Mucosa of descending colon (tissue), 3 donors: ENCODE measurements around the gene FAM216B. TPM values are rescaled to one million over a fixed set of nuclear protein-coding genes. Genes with fewer than 3 reads are reported as not detected.
"Not testable (repeated sequence)": the region's sequence is repeated elsewhere in the genome, so short reads cannot be mapped to it uniquely, and the experiment has no call there.

Experiments used
- ATAC-seq: fragments of 200-7000 bp; cut with Tn5 transposase; one replicate; pipeline ENCODE4 v1.9.1; 2020; ENCODE audit warnings: mild to moderate bottlenecking, moderate library complexity
- DNase-seq, 3 donors: peaks; one replicate each; pipeline ENCODE4 v3.0.0-alpha.2; 2020
- H3K36me3 ChIP-seq: fragments of 200-600 bp; one replicate; pipeline ENCODE4 v1.8.0; 2021; ENCODE audit warnings: low read depth, mild to moderate bottlenecking
- H3K4me1 ChIP-seq: fragments of 200-600 bp; one replicate; pipeline ENCODE4 v1.8.0; 2021; ENCODE audit warnings: low read depth, mild to moderate bottlenecking
- H3K4me3 ChIP-seq: fragments of 200-600 bp; one replicate; pipeline ENCODE4 v1.8.0; 2021; ENCODE audit warnings: mild to moderate bottlenecking
- H3K9me3 ChIP-seq: fragments of 200-600 bp; one replicate; pipeline ENCODE4 v1.8.0; 2021; ENCODE audit warnings: mild to moderate bottlenecking
- intact Hi-C, 2 donors: fragments of 100-400 bp; cut with DNase I in 1 of 2; cut with micrococcal nuclease in 1 of 2; formaldehyde crosslinking; loops; one replicate each; pipeline versions ENCODE4 v1.11.0 to v1.11.1; 2022; cut with DNase I, micrococcal nuclease
- total RNA-seq, 3 donors: library from RNA; stranded (reverse); fragmentation: NEBNext Ultra II Directional in 2 of 3; extraction: Animal tissue kit (Norgen Biotek cat#: 25700) in 2 of 3; gene quantifications; one replicate each; pipeline versions ENCODE4 v1.2.1 to v1.2.4, GENCODE V29; 2021 to 2023
- TF ChIP-seq, protein P1 (sequence below): fragments of 200-600 bp; IDR thresholded peaks from one replicate; pipeline ENCODE4 v1.8.0; 2022; ENCODE audit warnings: antibody characterized with exemption, mild to moderate bottlenecking
- donor health status: DM: no; HTN: no; CAD: no; lungs with moderate emphysema.
- donor health status: DM: no; HTN: no; CAD: no.
- donor health status: DM: no; HTN: yes; CAD: no.

FAM216B gene
- total RNA-seq, 3 donors from 2014 or later: 0.09 to 0.13 TPM; not detected in 1

DNA sequence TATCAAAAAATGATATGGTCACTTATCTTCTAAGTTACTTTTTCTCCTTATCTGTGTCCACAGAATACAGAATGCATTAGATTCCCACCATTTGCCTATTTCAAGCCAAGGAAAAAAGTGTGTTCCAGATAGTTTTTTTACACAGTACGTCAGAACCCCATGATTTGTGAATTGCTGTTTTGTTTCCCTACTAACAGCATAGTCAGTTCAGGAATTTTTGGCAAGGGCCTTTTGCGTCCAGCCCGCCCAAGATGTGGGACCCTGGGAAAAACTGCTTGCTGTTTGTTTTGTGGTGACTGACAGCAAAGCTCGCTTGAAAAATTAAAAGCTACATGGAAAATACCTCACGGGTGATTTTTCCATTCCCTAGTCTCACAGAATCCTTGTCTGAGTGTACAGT, 20.4 kb upstream of the FAM216B start:
- TF ChIP-seq, protein P1, sequence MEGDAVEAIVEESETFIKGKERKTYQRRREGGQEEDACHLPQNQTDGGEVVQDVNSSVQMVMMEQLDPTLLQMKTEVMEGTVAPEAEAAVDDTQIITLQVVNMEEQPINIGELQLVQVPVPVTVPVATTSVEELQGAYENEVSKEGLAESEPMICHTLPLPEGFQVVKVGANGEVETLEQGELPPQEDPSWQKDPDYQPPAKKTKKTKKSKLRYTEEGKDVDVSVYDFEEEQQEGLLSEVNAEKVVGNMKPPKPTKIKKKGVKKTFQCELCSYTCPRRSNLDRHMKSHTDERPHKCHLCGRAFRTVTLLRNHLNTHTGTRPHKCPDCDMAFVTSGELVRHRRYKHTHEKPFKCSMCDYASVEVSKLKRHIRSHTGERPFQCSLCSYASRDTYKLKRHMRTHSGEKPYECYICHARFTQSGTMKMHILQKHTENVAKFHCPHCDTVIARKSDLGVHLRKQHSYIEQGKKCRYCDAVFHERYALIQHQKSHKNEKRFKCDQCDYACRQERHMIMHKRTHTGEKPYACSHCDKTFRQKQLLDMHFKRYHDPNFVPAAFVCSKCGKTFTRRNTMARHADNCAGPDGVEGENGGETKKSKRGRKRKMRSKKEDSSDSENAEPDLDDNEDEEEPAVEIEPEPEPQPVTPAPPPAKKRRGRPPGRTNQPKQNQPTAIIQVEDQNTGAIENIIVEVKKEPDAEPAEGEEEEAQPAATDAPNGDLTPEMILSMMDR: no peak

DNA sequence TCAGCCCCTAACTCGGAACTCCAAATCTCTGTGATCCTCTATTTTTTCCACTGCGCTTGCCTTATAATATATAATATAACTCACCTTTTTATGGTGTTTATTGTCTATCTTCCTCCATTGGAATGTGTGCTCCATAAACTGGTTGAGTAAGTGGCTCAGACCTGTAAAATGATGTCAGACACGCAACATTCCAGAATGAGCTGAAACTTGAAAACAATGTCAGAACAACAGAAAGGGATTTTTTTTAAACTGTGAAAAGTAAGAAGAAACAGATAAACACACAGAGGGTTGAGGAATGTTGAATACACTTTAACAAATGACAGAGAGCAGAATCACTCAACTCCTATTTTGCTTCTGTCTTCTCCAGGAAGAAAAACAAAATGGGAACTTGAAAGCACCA, 19.1 kb upstream of the FAM216B start:
- Histone ChIP-seq H3K4me1 (no peaks in the 10 kb centered on the region), H3K4me3 (no peak overlapping the region), H3K36me3 (no peaks in the 10 kb centered on the region), H3K9me3 (no peaks in the 10 kb centered on the region)
- intact Hi-C loops: no loop called here
- ATAC-seq (no peak), DNase-seq (no peak)
- TF ChIP-seq, protein P1: no peak

More for the DNA sequence above, 20.4 kb upstream of the FAM216B start:
- ATAC-seq (no peak), DNase-seq (no peak)
- H3K36me3 ChIP-seq: no peaks in the 10 kb centered on the region
- intact Hi-C loops: no loop called here
- H3K9me3 ChIP-seq: no peaks in the 10 kb centered on the region
- H3K4me1 ChIP-seq: no peaks in the 10 kb centered on the region
- H3K4me3 ChIP-seq: no peak overlapping the region

DNA sequence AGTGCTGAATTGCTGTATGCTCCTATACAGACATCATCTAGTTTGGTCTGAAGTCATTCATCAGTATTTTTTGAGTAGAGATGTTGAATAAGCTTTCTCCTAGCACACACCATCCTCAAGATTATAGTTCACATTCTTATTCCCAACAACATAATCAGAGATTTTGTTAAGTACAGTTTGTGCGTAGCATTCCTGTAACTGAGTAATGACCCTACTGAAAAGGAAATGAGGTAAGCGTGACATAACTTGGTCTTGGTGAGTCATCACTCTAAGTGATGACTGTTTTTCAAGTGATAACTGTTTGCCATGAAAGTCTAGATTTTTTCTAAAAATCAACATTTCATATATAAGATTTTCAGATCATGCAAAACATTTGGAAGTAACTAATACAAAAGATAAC, 18.5 kb upstream of the FAM216B start:
- H3K4me3 ChIP-seq: no peak overlapping the region
- H3K9me3 ChIP-seq: no peaks in the 10 kb centered on the region
- TF ChIP-seq, protein P1: no peak
- ATAC-seq (no peak), DNase-seq (no peak)
- intact Hi-C loops: no loop called here
- H3K36me3 ChIP-seq: no peaks in the 10 kb centered on the region
- H3K4me1 ChIP-seq: no peaks in the 10 kb centered on the region

DNA sequence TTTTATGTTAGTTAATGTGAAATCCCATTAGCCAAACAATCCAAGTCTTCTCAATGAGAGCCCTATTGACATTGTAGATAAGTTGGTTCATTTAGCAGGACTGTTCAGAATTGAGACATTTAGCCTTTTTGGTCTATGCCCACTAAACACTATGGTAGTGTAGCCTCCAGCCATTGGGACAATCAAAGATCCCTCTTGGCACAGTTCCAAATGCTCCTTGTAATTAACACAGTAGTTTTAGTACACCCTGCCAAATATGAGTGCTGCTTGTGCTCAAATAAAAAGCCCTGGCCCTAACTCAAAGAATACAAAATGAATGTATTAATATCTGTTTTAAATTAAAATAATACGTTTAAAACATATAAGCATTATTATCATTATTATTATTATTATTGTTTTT, 15.4 kb upstream of the FAM216B start:
- Histone ChIP-seq H3K36me3 (no peaks in the 10 kb centered on the region), H3K4me1 (no peaks in the 10 kb centered on the region), H3K9me3 (no peaks in the 10 kb centered on the region), H3K4me3 (no peak overlapping the region)
- intact Hi-C loops: no loop called here
- TF ChIP-seq, protein P1: no peak
- no peak for DNase-seq
- no peak for ATAC-seq

DNA sequence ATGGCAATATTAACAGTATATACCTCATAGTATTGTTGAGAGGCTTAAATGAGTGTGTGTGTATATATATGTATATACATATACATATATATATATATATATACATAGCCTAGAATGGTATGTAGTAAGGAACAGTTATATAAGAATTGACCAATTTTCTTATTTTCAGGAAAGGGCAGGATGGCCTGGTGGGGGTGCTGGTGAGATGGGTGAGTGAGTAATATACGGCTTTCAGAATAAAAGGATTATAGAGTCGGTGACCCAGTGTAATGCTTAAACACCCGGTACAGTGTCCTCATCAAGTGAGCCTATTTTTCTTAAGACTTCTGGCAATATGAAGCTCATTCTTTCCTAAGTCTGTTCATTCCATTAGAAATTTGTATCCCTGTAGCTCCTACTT, 11.7 kb upstream of the FAM216B start:
- intact Hi-C loops: no loop called here

DNA sequence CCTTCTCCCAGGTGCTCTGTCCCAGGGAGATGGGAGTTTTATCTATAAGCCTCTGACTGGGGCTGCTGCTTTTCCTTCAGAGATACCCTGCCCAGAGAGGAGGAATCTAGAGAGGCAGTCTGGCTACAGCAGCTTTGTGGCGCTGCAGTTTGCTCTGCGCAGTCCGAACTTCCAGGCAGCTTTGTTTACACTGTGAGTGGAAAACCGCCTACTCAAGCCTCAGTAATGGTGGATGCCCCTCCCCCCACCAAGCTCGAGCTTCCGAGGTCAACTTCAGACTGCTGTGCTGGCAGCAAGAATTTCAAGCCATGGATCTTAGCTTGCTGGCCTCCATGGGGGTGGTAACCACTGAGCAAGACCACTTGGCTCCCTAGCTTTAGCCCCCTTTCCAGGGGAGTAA, 4.8 kb upstream of the FAM216B start:
- peak in 1 of 3 donors; percentile 7 for DNase-seq
- not testable (repeated sequence) for ATAC-seq

More for the DNA sequence above, 11.7 kb upstream of the FAM216B start:
- H3K4me3 ChIP-seq: no peak overlapping the region
- no peaks in the 10 kb centered on the region for H3K36me3 ChIP-seq
- TF ChIP-seq, protein P1: no peak
- H3K4me1 ChIP-seq: no peaks in the 10 kb centered on the region
- DNase-seq: no peak
- no peaks in the 10 kb centered on the region for H3K9me3 ChIP-seq
- no peak for ATAC-seq

More for the DNA sequence above, 4.8 kb upstream of the FAM216B start:
- intact Hi-C loops, H3K4me3 ChIP-seq, H3K9me3 ChIP-seq, H3K36me3 ChIP-seq, H3K4me1 ChIP-seq: not testable (repeated sequence)
